Fibroblast of upper back skin (primary cell): ENCODE data around the gene TMTC1.
A peak's percentile ranks its signal among the peaks of the same experiment; 100 is the strongest.
"Not testable (repeated sequence)": the region's sequence is repeated elsewhere in the genome, so short reads cannot be mapped to it uniquely, and the experiment has no call there.

Source experiments
- DNase-seq: peaks from one replicate; pipeline ENCODE4 v3.0.0-alpha.2; 2013

The TMTC1 gene

GRCh38 chr12:29562110-29562804 lies 221.5 kb downstream of the TMTC1 start:
- DNase-seq = no peak

- no peak for DNase-seq
These were observed 222.1 kb downstream of the TMTC1 start for GRCh38 chr12:29561664-29562071.

- no peak for DNase-seq
These were observed 224.5 kb downstream of the TMTC1 start for GRCh38 chr12:29559198-29559597.

GRCh38 chr12:29556363-29556762 lies 227.4 kb downstream of the TMTC1 start:
- no peak for DNase-seq

- DNase-seq = not testable (repeated sequence)
These were observed 228.3 kb downstream of the TMTC1 start for GRCh38 chr12:29555451-29555850.

GRCh38 chr12:29552994-29553748 lies 230.6 kb downstream of the TMTC1 start:
- no peak for DNase-seq

- DNase-seq = peak; percentile 37
These were observed 231.3 kb downstream of the TMTC1 start for GRCh38 chr12:29552324-29552927.

GRCh38 chr12:29551812-29552211 lies 231.9 kb downstream of the TMTC1 start:
- DNase-seq = no peak

- DNase-seq = no peak
These were observed 235.9 kb downstream of the TMTC1 start for GRCh38 chr12:29547864-29548263.

- DNase-seq = no peak
These were observed 236.6 kb downstream of the TMTC1 start for GRCh38 chr12:29547151-29547632.

GRCh38 chr12:29546000-29546399 lies 237.7 kb downstream of the TMTC1 start:
- DNase-seq = no peak

- DNase-seq = no peak
These were observed 238.7 kb downstream of the TMTC1 start for GRCh38 chr12:29545102-29545467.

- no peak for DNase-seq
These were observed 239.2 kb downstream of the TMTC1 start for GRCh38 chr12:29544428-29545101.

- DNase-seq = no peak
These were observed 240.7 kb downstream of the TMTC1 start for GRCh38 chr12:29543036-29543435.

- no peak for DNase-seq
These were observed 246.4 kb downstream of the TMTC1 start for GRCh38 chr12:29537298-29537697.

- no peak for DNase-seq
These were observed 248.8 kb downstream of the TMTC1 start for GRCh38 chr12:29534935-29535334.

GRCh38 chr12:29533815-29534489 lies 249.8 kb downstream of the TMTC1 start:
- no peak for DNase-seq

GRCh38 chr12:29531471-29531870 lies 252.3 kb downstream of the TMTC1 start:
- no peak for DNase-seq

- no peak for DNase-seq
These were observed 253.3 kb downstream of the TMTC1 start for GRCh38 chr12:29530436-29530835.

GRCh38 chr12:29528161-29528560 lies 255.6 kb downstream of the TMTC1 start:
- DNase-seq = no peak

- no peak for DNase-seq
These were observed 261.8 kb downstream of the TMTC1 start for GRCh38 chr12:29521951-29522350.

- DNase-seq = peak; percentile 45
These were observed 264.1 kb downstream of the TMTC1 start for GRCh38 chr12:29519585-29520182.
